ENCODE measurements around the gene PPP1R3A.
"Not testable (repeated sequence)": the region's sequence is repeated elsewhere in the genome, so short reads cannot be mapped to it uniquely, and the experiment has no call there.

The PPP1R3A gene, protein sequence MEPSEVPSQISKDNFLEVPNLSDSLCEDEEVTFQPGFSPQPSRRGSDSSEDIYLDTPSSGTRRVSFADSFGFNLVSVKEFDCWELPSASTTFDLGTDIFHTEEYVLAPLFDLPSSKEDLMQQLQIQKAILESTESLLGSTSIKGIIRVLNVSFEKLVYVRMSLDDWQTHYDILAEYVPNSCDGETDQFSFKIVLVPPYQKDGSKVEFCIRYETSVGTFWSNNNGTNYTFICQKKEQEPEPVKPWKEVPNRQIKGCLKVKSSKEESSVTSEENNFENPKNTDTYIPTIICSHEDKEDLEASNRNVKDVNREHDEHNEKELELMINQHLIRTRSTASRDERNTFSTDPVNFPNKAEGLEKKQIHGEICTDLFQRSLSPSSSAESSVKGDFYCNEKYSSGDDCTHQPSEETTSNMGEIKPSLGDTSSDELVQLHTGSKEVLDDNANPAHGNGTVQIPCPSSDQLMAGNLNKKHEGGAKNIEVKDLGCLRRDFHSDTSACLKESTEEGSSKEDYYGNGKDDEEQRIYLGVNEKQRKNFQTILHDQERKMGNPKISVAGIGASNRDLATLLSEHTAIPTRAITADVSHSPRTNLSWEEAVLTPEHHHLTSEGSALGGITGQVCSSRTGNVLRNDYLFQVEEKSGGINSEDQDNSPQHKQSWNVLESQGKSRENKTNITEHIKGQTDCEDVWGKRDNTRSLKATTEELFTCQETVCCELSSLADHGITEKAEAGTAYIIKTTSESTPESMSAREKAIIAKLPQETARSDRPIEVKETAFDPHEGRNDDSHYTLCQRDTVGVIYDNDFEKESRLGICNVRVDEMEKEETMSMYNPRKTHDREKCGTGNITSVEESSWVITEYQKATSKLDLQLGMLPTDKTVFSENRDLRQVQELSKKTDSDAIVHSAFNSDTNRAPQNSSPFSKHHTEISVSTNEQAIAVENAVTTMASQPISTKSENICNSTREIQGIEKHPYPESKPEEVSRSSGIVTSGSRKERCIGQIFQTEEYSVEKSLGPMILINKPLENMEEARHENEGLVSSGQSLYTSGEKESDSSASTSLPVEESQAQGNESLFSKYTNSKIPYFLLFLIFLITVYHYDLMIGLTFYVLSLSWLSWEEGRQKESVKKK

DNA sequence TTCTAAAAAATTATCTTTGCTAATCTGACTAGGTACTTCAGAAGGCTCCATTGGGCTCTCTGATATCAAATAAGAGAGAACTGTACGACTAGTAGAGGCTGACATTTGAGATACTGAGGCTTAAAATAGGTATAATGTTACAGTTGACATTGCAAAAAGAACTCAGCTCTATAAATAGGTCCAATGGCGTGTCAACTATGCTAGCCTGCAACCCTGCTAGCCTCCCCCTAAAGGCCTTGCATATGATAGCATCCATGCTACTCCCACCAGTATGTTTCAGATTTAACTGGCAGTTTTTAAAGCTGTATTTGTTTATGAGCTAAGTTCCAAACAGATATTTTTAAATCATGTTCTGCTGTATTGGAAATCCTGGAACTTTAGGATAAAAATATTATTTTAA, at the start of gene PPP1R3A:
Gene PPP1R3A (minus strand): TSS at position 64 of the 400 bp plus-strand sequence. CDS start 13 bp downstream, at position 51.
- DNase-seq (ENCODE audit: low read depth, low spot score) = no peak

DNA sequence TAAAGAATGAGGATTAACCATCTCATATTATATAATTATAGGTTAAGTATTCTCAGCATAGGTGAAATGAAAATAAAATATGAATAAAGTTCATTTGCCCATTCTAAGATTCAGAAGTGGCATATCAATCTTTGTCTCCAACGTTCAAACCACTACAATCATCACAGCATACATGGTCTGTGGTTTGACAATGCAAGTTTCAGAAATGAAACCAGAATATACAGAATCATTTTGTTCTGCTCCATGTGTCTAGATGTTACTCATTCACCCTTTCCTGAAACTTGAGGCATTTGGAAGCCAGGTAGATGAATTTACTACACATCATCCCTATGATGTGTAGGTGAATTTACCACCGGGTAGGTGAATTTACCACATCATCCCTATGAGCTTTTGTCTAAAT, 44.5 kb upstream of the PPP1R3A start:
- no peak for DNase-seq (ENCODE audit: low read depth, low spot score)

DNA sequence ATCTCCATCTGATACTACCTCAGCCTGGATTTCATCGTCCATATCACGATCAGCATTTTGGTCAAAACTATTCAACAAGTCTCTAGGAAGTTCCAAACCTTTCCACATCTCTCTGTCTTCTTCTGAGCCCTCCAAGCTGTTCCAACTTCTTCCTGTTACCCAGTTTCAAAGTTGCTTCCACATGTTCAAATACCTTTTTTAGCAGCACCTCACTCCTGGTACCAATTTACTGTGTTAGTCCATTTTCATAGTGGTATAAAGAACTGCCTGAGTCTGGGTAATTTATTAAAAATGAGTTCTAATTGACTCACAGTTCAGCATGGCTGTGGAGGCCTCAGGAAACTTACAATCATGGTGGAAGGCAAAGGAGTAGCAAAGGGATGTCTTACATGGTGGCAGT, 41.1 kb upstream of the PPP1R3A start:
- DNase-seq (ENCODE audit: low read depth, low spot score) = no peak

DNA sequence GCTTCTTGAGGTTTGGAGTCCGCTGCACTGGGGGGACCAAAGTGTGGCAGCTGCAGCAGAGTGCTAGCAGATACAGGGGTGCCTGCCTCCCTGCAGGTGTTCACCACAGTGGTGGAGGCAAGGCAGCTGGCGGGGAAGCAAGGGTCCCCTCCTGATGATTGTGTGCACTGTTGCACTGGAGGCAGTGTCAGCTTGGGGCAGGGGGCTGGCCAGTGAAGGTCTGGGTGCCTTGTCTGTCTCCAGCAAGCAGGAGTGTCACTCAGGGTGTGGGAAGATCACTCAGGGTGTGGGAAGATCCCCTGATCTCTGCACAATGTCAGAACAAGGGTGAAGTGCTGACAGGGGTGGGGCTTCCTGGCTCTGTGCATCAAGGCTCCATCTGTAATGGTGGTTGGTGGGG, 36.3 kb upstream of the PPP1R3A start:
- DNase-seq (ENCODE audit: low read depth, low spot score) = no peak

DNA sequence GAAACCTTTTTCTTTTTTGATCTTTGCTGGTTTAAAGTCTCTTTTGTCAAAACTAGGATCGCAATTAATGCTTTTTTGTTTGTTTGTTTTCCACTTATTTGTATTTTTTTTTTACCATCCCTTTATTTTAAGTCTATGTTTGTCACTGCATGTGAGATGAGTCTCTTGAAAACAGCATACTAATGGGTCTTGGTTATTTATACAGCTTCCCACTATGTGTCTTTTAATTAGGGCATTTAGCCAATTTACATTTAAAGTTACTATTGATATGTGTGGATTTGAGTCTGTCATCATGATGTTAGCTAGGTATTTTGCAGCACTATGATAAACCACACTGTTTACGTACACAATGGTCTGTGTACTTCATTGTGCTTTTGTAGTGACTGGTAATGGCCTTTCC, 34.7 kb upstream of the PPP1R3A start:
- DNase-seq (ENCODE audit: low read depth, low spot score) = no peak

- DNase-seq (ENCODE audit: low read depth, low spot score) = peak; percentile 33
Measured at GRCh38 chr7:113945018-113945938, 26.5 kb upstream of the PPP1R3A start.

- DNase-seq (ENCODE audit: low read depth, low spot score) = no peak
Measured at GRCh38 chr7:113936982-113937381, 18.2 kb upstream of the PPP1R3A start.

DNA sequence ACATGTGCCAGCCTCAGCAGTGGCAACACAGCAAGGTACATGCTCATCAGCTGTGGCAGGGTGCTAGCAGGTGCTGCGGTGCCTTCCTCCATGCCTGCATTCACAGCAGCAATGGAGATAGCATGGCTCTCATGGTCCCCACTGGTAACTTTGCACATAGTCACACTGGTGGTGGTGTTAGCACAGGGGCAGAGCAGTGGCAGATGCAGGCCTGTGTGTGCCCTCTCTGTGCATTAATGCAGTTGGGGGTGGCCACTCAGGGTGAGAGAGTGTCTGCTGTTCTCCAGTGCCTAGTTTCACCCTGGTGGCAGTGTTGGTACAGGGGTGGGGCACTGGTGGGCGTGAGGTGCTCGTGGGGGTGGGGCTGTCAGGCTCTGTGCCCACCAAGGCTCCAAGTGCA, 17.7 kb upstream of the PPP1R3A start:
- no peak for DNase-seq (ENCODE audit: low read depth, low spot score)

DNA sequence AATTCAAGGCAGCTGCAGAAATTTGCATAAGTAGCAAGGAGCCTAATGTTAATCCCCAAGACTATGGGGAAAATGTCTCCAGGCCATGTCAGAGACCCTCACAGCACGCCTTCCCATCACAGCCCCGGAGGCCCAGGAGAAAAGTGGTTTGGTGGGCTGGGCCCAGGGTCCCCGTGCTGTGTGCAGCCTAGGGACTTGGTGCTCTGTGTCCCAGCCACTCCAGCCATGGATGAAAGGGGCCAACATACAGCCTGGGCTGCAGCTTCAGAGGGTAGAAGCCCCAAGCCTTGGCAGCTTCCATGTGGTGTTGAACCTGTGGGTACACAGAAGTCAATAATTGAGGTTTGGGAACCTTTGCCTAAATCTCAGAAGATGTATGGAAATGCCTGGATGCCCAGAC, 10.6 kb upstream of the PPP1R3A start:
- not testable (repeated sequence) for DNase-seq (ENCODE audit: low read depth, low spot score)

DNA sequence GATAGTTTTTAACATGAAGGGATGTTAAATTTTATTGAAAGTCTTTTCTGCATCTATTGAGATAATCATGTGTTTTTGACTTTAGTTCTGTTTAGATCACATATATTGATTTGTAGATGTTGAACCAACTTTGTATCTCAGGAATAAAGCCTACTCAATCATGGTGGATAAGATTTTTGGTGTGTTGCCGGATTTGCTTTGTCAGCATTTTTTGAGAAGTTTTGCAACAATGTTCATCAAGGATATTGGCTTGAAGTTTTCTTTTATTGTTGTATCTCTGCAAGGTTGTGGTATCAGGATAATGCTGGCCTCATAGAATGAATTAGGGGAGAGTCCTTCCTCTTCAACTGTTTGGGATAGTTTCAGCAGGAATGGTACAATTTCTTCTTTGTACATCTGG, 9.3 kb upstream of the PPP1R3A start:
- DNase-seq (ENCODE audit: low read depth, low spot score) = no peak

- DNase-seq (ENCODE audit: low read depth, low spot score) = no peak
Measured at GRCh38 chr7:113922049-113922448, 3.2 kb upstream of the PPP1R3A start.

- DNase-seq (ENCODE audit: low read depth, low spot score) = no peak
Measured at GRCh38 chr7:113921363-113921762, 2.6 kb upstream of the PPP1R3A start.

DNA sequence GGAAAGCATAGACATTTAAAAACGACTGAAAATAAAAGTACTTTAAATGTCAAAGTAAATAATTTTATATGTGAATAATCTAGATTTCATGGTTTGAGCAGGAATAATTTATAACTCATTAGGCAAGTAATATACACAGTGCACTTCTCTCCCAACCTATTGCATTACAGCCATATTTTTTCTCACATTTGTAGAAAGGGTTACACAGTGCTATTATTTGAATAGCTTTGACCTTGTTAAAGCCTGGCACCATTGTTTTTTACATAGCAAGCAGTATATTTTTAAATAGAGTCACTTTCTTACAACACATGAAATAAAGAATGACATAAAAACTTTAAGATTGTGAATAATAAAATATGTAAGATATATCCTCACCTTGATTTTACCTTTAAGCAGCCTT, 969 bp downstream of the PPP1R3A start:
- DNase-seq (ENCODE audit: low read depth, low spot score) = no peak

- DNase-seq (ENCODE audit: low read depth, low spot score) = no peak
Measured at GRCh38 chr7:113915956-113916355, 2.9 kb downstream of the PPP1R3A start.

- DNase-seq (ENCODE audit: low read depth, low spot score) = no peak
Measured at GRCh38 chr7:113912876-113913275, 5.9 kb downstream of the PPP1R3A start.

DNA sequence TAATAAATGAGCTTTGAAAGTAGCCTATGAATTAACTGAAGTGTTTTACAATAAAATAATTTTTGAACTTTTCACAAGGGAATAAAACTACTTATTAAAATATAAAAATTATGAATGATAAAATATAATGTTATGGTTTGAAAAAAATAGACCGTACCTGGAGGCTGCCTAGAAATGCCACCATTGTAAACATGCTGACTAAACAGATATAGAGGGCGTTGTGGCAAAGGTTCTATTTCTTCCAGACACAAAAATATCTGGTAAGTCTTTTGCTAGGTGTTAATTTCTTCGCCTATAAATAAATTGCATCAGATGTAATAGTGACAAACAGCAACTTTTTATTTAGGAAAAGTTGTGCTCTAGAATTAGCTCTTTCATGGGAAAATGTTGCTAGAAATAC, 11.2 kb downstream of the PPP1R3A start:
- no peak for DNase-seq (ENCODE audit: low read depth, low spot score)

- DNase-seq (ENCODE audit: low read depth, low spot score) = no peak
Measured at GRCh38 chr7:113904521-113904920, 14.3 kb downstream of the PPP1R3A start.

- no peak for DNase-seq (ENCODE audit: low read depth, low spot score)
Measured at GRCh38 chr7:113892818-113893217, 26.0 kb downstream of the PPP1R3A start.

GRCh38 chr7:113891828-113892227, 27.0 kb downstream of the PPP1R3A start:
- no peak for DNase-seq (ENCODE audit: low read depth, low spot score)

DNA sequence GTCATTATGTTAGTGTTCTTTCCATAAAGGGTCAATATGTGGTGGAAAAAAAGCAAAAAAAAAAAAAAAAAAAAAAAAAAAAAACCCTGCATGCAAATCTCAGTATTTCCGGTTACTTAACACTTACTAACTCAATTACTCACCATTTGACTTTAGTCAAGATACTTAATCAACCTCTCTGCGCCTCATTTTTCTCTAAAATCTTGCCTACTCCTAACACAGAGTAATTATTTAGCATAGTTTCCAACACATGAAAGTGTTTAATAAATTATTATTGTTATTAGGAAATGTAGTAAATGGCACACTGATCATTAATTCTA, 27.8 kb downstream of the PPP1R3A start:
- DNase-seq (ENCODE audit: low read depth, low spot score) = no peak

GRCh38 chr7:113890331-113891030, 28.3 kb downstream of the PPP1R3A start:
- DNase-seq (ENCODE audit: low read depth, low spot score) = no peak

All from brain pericyte (primary cell).